GM19035 (cell line): Measurements from ENCODE around the gene IGFBP4.
A peak's percentile ranks its signal among the peaks of the same experiment; 100 is the strongest.
"Not testable (repeated sequence)": the region's sequence is repeated elsewhere in the genome, so short reads cannot be mapped to it uniquely, and the experiment has no call there.

ENCODE experiments used
- ATAC-seq: cut with Tn5 transposase; IDR thresholded peaks from one replicate; pipeline ENCODE4 v1.9.1; 2021; ENCODE audit not compliant: unreplicated experiment

Gene IGFBP4

GRCh38 chr17:40443196-40443987, at the start of gene IGFBP4:
IGFBP4 (plus strand) TSS chr17:40443450; CDS start chr17:40443736, 286 bp downstream.
- ATAC-seq, result no peak

- ATAC-seq, result no peak
These were observed 44.1 kb upstream of the IGFBP4 start for GRCh38 chr17:40399185-40399584.

- ATAC-seq, result no peak
These were observed 40.6 kb upstream of the IGFBP4 start for GRCh38 chr17:40402668-40403067.

GRCh38 chr17:40404003-40404402, 39.2 kb upstream of the IGFBP4 start:
- ATAC-seq, result no peak

- ATAC-seq, result no peak
These were observed 35.8 kb upstream of the IGFBP4 start for GRCh38 chr17:40407460-40407859.

GRCh38 chr17:40409540-40409939, 33.7 kb upstream of the IGFBP4 start:
- ATAC-seq, result not testable (repeated sequence)

- no peak for ATAC-seq
These were observed 33.2 kb upstream of the IGFBP4 start for GRCh38 chr17:40410082-40410481.

- no peak for ATAC-seq
These were observed 31.4 kb upstream of the IGFBP4 start for GRCh38 chr17:40411821-40412220.

- ATAC-seq, result no peak
These were observed 30.4 kb upstream of the IGFBP4 start for GRCh38 chr17:40412880-40413279.

- not testable (repeated sequence) for ATAC-seq
These were observed 28.9 kb upstream of the IGFBP4 start for GRCh38 chr17:40414312-40414711.

GRCh38 chr17:40415390-40415789, 27.9 kb upstream of the IGFBP4 start:
- no peak for ATAC-seq

GRCh38 chr17:40416671-40417070, 26.6 kb upstream of the IGFBP4 start:
- ATAC-seq, result no peak

GRCh38 chr17:40417258-40417608, 26.0 kb upstream of the IGFBP4 start:
- ATAC-seq, result peak; percentile 1

- peak; percentile 96 for ATAC-seq
These were observed 25.4 kb upstream of the IGFBP4 start, which contains the start of gene TOP2A for GRCh38 chr17:40417609-40418427. TOP2A (minus strand) TSS chr17:40417896; CDS start chr17:40417791, 105 bp downstream.

GRCh38 chr17:40418428-40418706, 24.9 kb upstream of the IGFBP4 start:
- ATAC-seq, result no peak

GRCh38 chr17:40419559-40420331, 23.5 kb upstream of the IGFBP4 start:
- ATAC-seq, result no peak

- ATAC-seq, result no peak
These were observed 20.1 kb upstream of the IGFBP4 start for GRCh38 chr17:40422990-40423633.

GRCh38 chr17:40425741-40426140, 17.5 kb upstream of the IGFBP4 start:
- ATAC-seq, result no peak

GRCh38 chr17:40427002-40427491, 16.2 kb upstream of the IGFBP4 start:
- ATAC-seq, result no peak

- ATAC-seq, result no peak
These were observed 12.7 kb upstream of the IGFBP4 start for GRCh38 chr17:40430272-40431230.
